HG03378 (cell line): Measurements from ENCODE around the gene KRTAP4-4.
"Not testable (repeated sequence)": the region's sequence is repeated elsewhere in the genome, so short reads cannot be mapped to it uniquely, and the experiment has no call there.

Experiments
- ATAC-seq: cut with Tn5 transposase; IDR thresholded peaks from one replicate; pipeline ENCODE4 v1.9.1; 2021; ENCODE audit warnings: mild to moderate bottlenecking, moderate library complexity; ENCODE audit not compliant: unreplicated experiment

KRTAP4-4 gene

DNA sequence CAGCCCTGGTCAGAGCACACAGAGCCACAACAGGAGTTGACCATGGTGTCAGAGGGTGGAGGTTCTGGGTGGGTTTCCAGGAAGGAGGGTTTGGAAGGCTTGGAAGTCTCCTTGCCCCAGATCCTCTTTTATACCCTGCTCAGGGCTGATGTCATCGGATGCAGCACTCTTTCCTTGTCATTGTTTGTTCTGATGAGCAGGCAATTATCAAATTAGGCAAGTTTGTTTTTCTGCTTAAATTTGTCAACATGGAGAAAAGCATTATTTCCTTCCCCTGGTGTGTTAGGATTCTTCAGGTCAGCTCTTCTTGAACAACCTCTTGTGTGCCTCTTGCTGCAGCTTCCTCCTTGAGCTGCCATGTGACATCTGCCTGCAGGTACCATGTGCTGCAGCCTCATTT, at the start of gene KRTAP4-4:
KRTAP4-4 (minus strand) TSS at position 101 of the 400 bp plus-strand sequence; CDS start at position 44, 57 bp downstream.
- ATAC-seq, result no peak

DNA sequence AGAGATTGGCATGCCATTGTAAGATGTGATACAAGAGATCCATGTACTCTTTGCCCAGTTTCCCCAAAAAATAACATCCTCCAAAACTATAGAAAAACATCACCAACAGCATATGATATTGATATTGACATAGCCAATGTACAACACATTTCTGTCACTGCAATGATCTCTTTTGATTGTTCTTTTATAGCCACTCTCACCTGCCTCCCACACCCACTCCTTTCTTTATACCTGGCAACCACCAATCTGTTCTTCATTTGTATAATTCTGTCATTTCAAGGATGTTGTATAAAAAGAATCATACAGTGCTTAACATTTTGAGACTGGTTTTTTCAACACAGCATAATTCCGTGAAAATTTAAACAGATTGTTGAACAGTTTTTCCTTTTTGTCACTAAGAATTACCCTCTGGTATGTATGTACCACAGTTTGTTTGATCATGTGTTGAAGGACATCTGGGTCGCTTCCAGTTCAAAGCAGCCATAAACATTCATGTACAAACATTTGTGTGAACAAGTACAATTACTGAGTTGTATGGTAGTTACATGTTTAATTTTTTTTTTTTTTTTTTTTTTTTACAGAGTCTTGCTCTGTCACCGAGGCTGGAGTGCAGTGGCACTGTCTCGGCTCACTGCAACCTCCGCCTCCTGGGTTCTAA, 39.0 kb upstream of the KRTAP4-4 start:
- no peak for ATAC-seq

DNA sequence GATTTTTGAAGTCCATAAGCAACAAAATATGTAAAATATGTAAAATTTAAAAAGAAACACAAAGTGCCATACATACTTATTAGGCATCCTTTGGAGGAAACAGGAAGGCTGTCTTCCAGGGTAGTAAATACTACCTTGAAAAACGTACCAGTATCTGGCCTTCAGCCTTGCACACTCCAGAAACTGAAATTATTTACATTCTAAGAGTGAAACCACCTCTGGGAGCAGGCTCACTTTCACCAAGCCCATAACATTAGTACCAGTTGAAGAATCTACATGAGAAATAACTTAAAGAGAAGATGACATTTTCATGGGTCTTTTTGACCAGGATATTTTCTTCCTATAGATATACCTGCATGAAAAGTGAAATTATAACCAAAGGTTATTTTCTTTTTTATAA, 35.5 kb upstream of the KRTAP4-4 start:
- ATAC-seq, result no peak

GRCh38 chr17:41190328-41190727, 29.8 kb upstream of the KRTAP4-4 start:
- no peak for ATAC-seq

- ATAC-seq, result not testable (repeated sequence)
These were observed 29.3 kb upstream of the KRTAP4-4 start, which contains the start of gene KRTAP9-1 for GRCh38 chr17:41189837-41190318. Gene KRTAP9-1 (plus strand): TSS chr17:41189887. CDS start chr17:41189887, 0 bp downstream.

- no peak for ATAC-seq
These were observed 26.3 kb upstream of the KRTAP4-4 start for GRCh38 chr17:41186872-41187271.

DNA sequence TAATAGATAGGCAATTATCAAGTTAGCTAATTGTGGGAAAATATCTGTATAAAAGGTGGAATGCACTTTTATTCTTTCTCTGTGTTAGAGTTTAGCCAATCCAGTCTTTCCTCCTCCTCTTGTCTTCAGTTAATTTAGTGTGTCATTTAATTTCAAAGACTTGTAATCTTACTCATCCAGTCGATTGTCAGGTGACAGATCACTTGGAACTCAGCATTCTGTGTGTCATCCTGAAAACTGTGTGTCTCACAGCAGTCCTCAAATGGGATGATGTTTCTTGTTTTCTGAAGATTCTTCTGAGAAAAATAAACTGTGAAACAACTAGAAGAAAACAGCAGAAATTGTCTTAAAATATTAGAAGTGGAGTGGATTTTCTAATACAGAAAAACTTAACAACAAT, 24.5 kb upstream of the KRTAP4-4 start:
- ATAC-seq, result no peak

DNA sequence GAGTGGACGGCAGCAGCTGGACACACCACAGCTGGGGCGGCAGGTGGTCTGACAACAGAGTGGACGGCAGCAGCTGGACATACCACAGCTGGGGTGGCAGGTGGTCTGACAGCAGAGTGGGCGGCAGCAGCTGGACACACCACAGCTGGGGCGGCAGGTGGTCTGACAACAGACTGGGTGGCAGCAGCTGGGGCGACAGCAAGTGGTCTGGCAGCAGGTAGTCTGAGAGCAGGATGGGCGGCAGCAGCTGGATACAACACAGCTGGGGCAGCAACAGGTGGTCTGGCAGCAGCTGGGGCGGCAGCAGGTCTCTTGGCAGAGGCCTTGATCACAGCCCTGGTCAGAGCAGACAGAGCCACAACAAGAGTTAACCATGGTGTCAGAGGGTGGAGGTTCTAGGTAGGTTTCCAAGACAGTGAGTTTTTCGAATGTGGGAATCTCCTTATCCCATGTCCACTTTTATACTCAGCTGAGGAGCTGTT, 24.0 kb upstream of the KRTAP4-4 start, which contains the start of gene KRTAP4-1:
KRTAP4-1 (minus strand) TSS at position 432 of the 482 bp plus-strand sequence; CDS start at position 375, 57 bp downstream.
- ATAC-seq, result no peak

- no peak for ATAC-seq
These were observed 18.5 kb upstream of the KRTAP4-4 start for GRCh38 chr17:41178843-41179616.

GRCh38 chr17:41178341-41178740, 17.8 kb upstream of the KRTAP4-4 start:
- ATAC-seq, result no peak

- ATAC-seq, result no peak
These were observed 17.3 kb upstream of the KRTAP4-4 start, which contains the start of gene KRTAP4-2 for GRCh38 chr17:41177727-41178271. Gene KRTAP4-2 (minus strand): TSS chr17:41178221. CDS start chr17:41178164, 57 bp downstream.

- no peak for ATAC-seq
These were observed 16.3 kb upstream of the KRTAP4-4 start for GRCh38 chr17:41176744-41177387.

DNA sequence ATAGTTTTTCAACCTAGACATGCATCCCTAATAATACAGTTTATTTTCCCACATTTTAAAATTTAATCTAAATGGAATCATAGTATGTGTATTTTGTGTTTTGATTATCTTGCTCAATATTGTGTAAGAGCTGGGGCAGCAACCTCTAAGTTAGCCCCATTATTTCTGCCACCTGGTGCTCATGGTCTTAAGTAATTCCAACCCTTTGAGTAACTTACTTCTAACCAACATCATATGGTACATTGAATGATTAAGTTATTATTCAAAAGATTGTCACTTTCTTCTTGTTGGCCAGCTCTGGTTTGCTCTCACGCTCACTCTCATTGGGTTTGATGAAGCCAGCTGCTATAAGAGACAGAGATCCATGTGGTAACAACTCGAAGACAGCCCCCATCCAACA, 11.3 kb upstream of the KRTAP4-4 start:
- no peak for ATAC-seq

DNA sequence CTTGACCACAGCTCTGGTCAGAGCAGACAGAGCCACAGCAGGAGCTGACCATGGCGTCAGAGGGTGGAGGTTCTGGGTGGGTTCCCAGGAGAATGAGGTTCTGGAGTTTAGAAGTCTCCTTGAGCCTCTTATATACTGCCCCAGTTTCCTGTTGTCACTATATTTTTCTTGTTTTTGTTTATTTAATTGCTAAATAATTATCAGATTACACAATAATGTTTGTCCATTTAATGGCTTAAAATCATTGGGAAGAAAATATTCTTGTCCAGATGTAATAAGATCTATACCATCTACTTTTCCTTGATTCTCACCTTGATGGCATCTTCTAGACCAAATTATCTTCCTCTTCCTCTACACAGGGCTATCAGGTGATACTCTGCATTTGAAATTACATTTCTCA, 7.6 kb upstream of the KRTAP4-4 start, which contains the start of gene KRTAP4-3:
KRTAP4-3 (minus strand) TSS at position 101 of the 400 bp plus-strand sequence; CDS start at position 52, 49 bp downstream.
- ATAC-seq, result no peak

GRCh38 chr17:41167561-41167960, 7.0 kb upstream of the KRTAP4-4 start:
- no peak for ATAC-seq

- no peak for ATAC-seq
These were observed 3.3 kb upstream of the KRTAP4-4 start for GRCh38 chr17:41163828-41164227.

DNA sequence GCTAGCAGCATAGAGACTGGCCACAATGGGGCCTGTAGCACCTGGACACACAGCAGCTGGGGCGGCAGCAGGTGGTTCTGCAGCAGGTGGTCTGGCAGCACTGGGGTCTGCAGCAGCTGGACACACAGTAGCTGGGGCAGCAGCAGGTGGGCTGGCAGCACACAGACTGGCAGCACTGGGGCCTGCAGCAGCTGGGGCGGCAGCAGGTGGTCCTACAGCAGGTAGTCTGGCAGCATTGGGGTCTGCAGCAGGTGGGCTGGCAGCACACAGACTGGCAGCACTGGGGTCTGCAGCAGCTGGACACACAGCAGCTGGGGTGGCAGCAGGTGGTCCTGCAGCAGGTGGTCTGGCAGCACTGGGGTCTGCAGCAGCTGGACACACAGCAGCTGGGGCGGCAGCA, 358 bp downstream of the KRTAP4-4 start:
- not testable (repeated sequence) for ATAC-seq

GRCh38 chr17:41153856-41154255, 6.7 kb downstream of the KRTAP4-4 start:
- no peak for ATAC-seq

GRCh38 chr17:41151525-41151924, 9.0 kb downstream of the KRTAP4-4 start:
- ATAC-seq, result no peak

DNA sequence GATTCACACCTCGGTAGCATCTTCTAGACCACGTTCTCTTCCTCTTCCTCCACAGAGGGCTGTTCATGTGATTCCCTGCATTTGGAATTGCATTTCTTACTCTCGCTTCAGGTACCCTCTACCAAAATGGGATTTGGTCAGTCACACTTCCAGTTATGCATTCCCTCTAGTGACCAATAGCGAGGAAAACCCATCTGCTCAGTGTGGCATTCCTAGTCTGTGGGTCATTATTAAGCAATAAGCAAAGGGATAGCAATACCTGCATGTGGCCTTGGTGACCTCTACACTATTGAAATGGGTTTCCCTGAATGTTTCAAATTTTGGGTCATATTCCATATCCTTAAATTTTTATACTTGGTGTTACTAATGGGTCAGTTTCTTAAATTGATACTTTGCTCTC, 10.5 kb downstream of the KRTAP4-4 start:
- ATAC-seq, result no peak

- no peak for ATAC-seq
These were observed 10.9 kb downstream of the KRTAP4-4 start, which contains the start of gene KRTAP4-5 for GRCh38 chr17:41149652-41149985. Gene KRTAP4-5 (minus strand): TSS chr17:41149825. CDS start chr17:41149767, 58 bp downstream.
